GM19193 (cell line): Measurements from ENCODE around the gene MRGPRX4.

Source experiments
- POLR2A ChIP-seq: IDR thresholded peaks from 4 replicates; pipeline ENCODE4 v1.6.1; 2011; ENCODE audit not compliant: insufficient read depth, insufficient read length; ENCODE audit errors: extremely low read depth

MRGPRX4 gene

DNA sequence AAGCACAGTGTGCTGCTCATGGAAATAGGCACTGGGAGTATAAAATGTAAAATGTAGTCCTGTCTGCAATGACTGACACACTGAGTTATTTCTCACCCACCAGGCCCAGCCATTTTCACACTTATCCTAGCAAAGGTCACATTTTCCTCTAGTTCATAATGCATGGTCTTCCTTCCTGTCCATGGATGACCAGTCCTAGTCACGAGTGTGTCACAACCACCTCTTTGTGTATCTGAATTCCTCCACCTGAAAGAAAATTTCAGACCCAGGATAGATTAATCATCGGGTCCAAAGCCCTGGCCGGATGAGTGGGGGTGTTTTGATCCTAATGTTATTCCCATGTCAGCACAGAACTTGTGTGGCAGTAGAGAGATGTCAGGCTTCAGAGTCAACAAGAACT is at the start of gene MRGPRX4:
Gene MRGPRX4 (plus strand): TSS at position 172 of the 400 bp plus-strand sequence. CDS start 420 bp downstream, outside the sequence.
- TF ChIP-seq POLR2A, result no peak

DNA sequence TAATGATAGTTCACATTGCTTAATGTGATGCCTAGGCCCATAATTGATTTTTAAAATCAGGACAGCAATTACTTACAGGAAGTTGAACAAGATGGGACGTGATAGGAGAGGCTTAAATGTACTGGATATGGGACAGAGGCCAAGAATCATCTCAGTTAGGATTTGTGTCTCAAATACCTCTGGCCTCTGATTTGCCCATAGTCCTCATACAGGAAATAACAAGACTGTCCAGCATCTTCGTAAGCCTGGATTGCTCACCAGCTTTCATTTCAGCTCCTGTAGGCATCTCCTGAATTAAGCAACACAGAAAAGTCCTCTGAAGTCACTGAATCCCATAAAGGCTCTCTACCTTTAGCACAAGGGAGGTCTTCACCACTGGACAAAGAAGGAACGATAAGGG is 40.3 kb upstream of the MRGPRX4 start, which contains the start of gene MRGPRX3:
Gene MRGPRX3 (plus strand): TSS at position 231 of the 400 bp plus-strand sequence. CDS start 4,632 bp downstream, outside the sequence.
- no peak for TF ChIP-seq POLR2A

DNA sequence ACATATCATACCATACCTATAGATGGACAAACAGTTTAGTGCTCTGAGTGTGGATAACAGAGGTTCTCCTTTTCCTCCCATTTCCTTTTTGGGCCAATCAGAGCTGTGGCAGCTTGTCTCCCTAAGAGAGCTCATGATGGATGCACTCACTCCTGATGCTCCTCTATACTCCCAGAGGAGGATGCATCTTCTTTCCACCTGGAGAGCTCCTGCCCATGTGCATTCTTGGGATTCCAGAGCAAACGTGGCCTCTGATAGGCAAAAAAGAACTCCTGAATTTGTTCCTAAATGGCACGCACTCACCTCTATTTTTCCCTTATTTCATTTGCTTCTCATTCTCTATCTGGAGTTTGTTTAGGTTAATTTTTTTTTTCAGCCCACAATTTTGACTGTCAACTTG is 37.3 kb upstream of the MRGPRX4 start:
- no peak for TF ChIP-seq POLR2A

DNA sequence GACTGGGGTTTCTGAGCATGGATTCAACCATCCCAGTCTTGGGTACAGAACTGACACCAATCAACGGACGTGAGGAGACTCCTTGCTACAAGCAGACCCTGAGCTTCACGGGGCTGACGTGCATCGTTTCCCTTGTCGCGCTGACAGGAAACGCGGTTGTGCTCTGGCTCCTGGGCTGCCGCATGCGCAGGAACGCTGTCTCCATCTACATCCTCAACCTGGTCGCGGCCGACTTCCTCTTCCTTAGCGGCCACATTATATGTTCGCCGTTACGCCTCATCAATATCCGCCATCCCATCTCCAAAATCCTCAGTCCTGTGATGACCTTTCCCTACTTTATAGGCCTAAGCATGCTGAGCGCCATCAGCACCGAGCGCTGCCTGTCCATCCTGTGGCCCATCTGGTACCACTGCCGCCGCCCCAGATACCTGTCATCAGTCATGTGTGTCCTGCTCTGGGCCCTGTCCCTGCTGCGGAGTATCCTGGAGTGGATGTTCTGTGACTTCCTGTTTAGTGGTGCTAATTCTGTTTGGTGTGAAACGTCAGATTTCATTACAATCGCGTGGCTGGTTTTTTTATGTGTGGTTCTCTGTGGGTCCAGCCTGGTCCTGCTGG is 35.3 kb upstream of the MRGPRX4 start:
- no peak for TF ChIP-seq POLR2A

DNA sequence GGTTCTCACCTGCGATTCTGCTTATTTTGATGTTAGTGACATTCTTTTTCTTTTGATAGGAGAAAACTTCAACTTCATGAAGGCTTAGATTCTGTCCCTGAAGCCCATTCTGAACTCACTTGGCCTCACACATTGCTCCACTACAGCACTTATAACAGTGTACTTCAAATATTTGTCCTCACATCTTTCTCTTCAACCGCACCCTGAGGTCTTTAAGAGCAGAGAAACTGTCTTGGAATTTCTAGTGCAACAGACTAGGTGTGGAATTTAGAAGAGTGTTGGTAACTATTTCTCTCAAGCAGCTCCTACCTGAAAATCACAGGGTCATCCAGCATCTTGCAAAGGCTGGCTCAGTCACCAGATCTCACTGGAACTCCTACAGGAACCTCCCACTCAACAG is 32.5 kb upstream of the MRGPRX4 start:
- TF ChIP-seq POLR2A, result no peak

DNA sequence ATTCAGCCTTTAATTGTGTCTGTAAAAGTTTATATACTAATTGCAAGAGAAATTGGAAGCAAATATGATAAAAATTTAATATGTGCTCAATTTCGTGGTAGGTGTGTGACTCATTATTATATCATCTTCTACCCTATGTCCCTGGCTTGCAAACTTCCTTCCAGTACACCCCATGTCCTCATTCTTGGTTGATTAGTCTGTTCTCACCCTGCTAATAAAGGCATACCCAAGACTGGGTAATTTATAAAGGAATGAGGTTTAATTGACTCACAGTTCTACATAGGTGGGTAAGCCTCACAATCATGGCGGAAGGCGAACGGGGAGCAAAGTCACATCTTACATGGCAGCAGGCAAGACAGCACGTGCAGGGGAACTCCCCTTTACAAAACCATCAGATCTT is 28.4 kb upstream of the MRGPRX4 start:
- TF ChIP-seq POLR2A, result no peak

DNA sequence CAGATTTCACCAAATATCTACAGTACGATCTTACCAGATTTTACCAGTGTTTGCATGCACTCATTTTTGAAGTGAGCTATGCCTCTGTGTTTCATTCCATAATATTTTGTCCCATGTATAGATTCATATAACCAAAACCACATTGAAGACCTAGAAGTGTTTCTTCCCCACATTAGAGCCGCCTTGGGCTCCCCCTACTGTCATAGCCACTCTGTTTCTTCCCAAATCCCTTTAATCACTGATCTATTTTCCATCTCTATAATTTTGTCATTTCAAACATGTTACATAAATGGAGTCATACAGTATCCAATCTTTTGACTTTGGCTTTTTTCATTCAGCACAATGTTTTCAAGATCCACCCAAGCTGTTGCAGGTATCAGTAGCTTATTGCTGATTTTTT is 27.6 kb upstream of the MRGPRX4 start:
- TF ChIP-seq POLR2A, result no peak

DNA sequence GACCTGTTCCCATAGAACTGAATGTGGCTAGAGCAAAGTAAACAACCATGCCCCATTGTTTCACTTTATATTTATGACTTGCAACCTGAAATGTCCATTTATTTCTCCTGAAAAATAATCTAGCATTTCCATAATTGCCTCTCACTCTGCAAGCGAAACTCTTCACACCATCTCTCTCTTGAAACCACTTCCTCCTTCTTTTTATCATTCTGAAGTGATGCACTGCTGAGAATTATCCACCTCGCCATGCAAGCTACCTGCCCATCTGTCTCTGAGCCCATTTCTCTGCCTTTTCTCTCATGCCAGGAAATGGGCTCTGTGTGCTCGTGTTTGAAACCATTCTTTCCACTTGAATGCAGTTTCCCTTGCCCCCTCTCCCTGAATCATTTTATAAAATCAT is 26.8 kb upstream of the MRGPRX4 start:
- TF ChIP-seq POLR2A, result no peak

DNA sequence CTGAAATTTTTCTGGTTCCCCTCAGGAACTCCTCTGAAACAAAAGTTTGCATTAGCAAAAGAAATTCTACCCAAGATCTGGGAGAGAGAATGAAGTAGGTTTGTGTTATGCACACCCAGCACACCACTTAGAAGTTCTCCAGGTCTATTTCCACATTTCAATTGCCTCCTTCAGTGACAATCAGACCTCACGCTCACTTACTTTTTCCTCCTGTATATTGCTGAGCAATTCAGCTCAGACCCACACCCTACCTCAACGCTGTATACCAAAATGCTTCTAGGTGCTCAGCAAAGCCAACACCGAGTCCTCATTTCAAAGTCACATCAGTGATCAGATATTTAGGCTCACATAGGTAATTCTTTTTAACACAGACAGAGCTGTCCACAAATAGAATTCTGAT is 21.1 kb upstream of the MRGPRX4 start:
- no peak for TF ChIP-seq POLR2A

DNA sequence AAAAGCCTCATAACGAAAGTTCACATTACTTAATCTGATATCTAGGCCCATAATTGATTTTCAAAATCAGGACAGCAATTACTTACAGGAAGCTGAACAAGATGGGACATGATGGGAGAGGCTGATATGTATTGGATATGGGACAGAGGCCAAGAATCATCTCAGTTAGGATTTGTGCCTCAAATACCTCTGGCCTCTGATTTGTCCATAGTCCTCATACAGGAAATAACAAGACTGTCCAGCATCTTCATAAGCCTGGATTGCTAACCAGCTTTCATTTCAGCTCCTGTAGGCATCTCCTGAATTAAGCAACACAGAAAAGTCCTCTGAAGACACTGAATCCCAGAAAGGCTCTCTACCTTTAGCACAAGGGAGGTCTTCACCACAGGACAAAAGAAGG is 4.3 kb upstream of the MRGPRX4 start:
- TF ChIP-seq POLR2A, result no peak

DNA sequence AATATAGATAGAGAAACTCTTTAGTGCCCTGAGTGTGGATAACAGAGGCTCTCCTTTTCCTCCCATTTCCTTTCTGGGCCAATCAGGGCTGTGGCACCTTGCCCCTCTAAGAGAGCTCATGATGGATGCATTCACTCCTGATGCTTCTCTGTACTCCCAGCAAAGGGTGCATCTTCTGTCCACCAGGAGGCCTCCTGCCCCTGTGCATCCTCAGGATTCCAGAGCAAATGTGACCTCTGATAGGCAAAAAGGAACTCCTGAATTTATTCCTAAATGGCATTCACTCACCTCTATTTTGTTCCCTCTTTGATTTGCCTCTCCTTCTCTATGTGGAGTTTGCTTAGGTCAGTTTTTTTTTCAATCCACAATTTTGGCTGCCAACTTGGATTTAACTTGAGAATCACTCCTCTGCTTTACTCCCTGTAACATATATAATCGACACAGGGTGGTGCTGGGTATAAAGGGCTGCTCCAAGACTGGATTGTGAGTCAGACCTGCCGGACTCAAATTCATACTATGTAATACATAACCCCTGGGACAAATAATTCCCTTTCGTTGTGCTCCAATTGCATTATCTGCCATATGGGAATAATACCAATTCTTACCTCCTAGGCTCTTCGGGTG is 1.1 kb upstream of the MRGPRX4 start:
- TF ChIP-seq POLR2A, result no peak

DNA sequence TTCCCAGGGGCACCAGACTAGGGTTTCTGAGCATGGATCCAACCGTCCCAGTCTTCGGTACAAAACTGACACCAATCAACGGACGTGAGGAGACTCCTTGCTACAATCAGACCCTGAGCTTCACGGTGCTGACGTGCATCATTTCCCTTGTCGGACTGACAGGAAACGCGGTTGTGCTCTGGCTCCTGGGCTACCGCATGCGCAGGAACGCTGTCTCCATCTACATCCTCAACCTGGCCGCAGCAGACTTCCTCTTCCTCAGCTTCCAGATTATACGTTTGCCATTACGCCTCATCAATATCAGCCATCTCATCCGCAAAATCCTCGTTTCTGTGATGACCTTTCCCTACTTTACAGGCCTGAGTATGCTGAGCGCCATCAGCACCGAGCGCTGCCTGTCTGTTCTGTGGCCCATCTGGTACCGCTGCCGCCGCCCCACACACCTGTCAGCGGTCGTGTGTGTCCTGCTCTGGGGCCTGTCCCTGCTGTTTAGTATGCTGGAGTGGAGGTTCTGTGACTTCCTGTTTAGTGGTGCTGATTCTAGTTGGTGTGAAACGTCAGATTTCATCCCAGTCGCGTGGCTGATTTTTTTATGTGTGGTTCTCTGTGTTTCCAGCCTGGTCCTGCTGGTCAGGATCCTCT is 709 bp downstream of the MRGPRX4 start:
- no peak for TF ChIP-seq POLR2A

DNA sequence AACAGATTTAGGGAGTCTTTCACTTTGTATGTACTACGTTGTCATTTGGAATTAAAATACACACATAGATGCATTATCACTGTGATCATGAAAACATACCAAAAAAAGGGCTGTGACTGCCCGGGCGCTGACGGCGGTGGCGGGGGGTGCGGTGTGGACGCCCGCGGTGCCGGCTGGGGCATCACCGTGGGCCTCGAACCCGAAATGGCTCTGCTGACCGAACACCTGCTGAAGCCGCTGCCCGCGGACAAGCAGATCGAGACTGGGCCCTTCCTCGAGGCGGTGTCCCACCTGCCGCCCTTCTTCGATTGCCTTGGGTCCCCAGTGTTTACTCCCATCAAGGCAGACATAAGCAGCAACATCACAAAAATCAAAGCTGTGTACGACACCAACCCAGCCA is 16.2 kb downstream of the MRGPRX4 start:
- no peak for TF ChIP-seq POLR2A

DNA sequence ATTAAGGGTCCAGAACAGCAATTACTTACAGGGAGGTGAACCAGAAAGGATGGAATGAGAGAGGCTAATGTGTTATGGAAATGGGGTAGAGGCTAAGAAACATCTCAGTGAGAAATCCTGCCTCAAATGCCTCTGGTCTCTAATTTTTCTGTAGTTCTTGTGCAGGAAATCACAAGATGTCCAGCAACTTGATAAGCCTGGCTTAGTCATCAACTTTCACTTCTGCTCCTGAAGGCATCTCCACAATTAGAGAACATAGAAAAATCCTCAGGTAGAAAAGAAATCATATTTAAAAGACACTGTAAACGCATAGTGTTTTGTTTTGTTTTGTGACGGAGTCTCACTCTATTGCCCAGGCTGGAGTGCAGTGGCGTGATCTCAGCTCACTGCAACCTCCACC is 18.7 kb downstream of the MRGPRX4 start:
- no peak for TF ChIP-seq POLR2A

DNA sequence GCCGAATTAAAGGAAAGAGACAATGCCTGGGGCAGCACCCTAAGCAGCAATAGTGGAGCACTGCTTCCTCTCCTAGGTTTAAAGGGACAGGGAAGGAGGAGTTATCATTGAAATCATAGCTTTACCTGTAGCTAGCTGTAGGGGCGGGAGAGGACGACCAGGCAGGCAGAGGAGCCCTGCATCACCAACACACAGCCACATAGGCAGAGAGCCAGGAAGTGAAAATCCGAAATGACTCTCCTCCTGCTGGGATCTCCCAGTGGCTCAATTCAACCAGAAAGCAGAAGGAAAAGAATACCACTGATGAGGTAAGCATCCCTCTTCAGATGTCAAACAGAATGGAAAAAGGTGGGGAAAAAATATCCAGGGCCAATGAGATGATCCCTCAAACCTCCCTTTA is 20.4 kb downstream of the MRGPRX4 start:
- no peak for TF ChIP-seq POLR2A

DNA sequence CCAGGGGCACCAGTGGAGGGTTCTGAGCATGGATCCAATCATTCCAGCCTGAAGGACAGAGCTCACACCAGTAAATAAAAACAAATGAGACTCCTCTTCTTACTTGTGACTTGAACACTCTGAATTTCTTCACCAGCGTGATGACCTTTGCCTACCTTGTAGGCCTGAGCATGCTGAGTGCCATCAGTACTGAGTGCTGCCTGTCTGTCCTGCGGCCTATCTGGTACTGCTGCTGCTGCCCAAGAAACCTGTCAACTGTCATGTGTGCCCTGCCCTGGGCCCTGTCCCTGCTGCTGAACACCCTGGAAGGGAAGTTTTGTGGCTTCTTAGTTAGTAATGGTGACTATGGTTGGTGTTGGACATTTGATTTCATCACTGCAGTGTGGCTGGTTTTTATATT is 23.9 kb downstream of the MRGPRX4 start:
- TF ChIP-seq POLR2A, result no peak
